Duodenal mucosa (tissue), 2 donors: Measurements from ENCODE around the gene LAMB3.
A peak's percentile ranks its signal among the peaks of the same experiment; 100 is the strongest.

Experiments
- H3K27ac ChIP-seq: one replicate; pipeline ENCODE4 v1.7.0; 2013; ENCODE audit warnings: low read depth, low read length
- H3K27me3 ChIP-seq, 2 donors: one replicate each; pipeline ENCODE4 v1.7.0; 2013; ENCODE audit warnings: low read length in 2 of 2, control low read depth in 1 of 2; ENCODE audit not compliant: insufficient read depth in 2 of 2, control insufficient read depth in 1 of 2
- H3K36me3 ChIP-seq, 2 donors: one replicate each; pipeline ENCODE4 v1.7.0; 2013; ENCODE audit warnings: low read length in 2 of 2, control low read depth in 1 of 2; ENCODE audit not compliant: insufficient read depth in 2 of 2, control insufficient read depth in 1 of 2
- H3K4me1 ChIP-seq, 2 donors: one replicate each; pipeline ENCODE4 v1.7.0; 2013; ENCODE audit warnings: low read length in 2 of 2, control low read depth in 1 of 2; ENCODE audit not compliant: insufficient read depth in 2 of 2, control insufficient read depth in 1 of 2
- H3K4me3 ChIP-seq, 2 donors: one replicate each; pipeline ENCODE4 v1.7.0; 2013; ENCODE audit warnings: low read length in 2 of 2, low read depth in 1 of 2
- H3K9ac ChIP-seq, 2 donors: one replicate each; pipeline ENCODE4 v1.7.0; 2013; ENCODE audit warnings: low read length in 2 of 2, low read depth in 1 of 2
- H3K9me3 ChIP-seq, 2 donors: one replicate each; pipeline ENCODE4 v1.7.0; 2013; ENCODE audit warnings: low read length in 2 of 2, control low read depth in 1 of 2; ENCODE audit not compliant: control insufficient read depth in 1 of 2

The LAMB3 gene

DNA sequence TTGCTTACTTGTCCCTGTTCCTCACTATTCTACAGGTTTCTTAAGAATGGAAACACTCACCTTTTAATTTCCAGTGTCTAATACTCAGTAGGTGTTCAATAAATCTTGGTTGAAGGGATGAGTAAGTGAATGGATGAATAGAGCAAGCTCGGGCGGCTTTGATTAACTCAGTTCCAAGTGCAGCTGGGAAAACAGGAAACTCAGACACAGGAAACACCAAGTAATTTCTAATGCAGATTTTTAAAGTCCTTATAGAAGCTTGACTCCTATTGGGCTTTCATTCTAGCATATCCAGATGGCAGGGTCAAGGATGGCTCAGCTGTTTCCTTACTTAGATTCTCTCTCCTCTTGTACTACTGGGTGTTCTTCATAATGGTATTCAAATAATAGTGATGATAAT is 54.7 kb downstream of the LAMB3 start:
- no peak overlapping the region for H3K9ac ChIP-seq
- H3K27me3 ChIP-seq, result peaks cover 3 to 4% of the 10 kb centered on the region in 2 donors
- H3K27ac ChIP-seq, result no peak overlapping the region
- H3K4me3 ChIP-seq, result no peak overlapping the region
- H3K9me3 ChIP-seq, result no peaks in the 10 kb centered on the region
- no peaks in the 10 kb centered on the region for H3K4me1 ChIP-seq
- no peaks in the 10 kb centered on the region for H3K36me3 ChIP-seq

GRCh38 chr1:209595599-209596285 is 56.5 kb downstream of the LAMB3 start:
- H3K4me3 ChIP-seq, result no peak overlapping the region
- no peaks in the 10 kb centered on the region for H3K36me3 ChIP-seq
- no peaks in the 10 kb centered on the region for H3K4me1 ChIP-seq
- H3K9ac ChIP-seq, result no peak overlapping the region
- H3K27ac ChIP-seq, result no peak overlapping the region
- H3K9me3 ChIP-seq, result no peaks in the 10 kb centered on the region
- peaks cover 0 to 3% of the 10 kb centered on the region in 2 donors for H3K27me3 ChIP-seq

DNA sequence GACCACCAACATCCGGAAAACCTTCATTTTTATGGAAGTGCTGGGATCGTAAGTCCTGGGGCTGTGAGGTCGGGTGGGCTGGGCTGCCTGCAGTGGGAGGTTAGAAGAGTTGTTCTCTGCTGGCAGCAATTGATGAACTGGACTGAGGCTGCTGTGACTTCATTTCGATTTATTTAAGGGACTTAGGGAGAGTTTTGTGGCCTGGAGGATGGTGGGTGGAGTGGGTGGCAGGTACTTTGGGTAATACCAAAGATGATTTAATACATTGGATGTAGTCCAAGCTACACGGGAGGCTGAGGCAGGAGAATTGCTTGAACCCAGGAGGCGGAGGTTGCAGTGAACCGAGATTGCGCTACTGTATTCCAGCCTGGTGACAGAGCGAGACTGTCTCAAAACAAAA is 57.2 kb downstream of the LAMB3 start:
- no peaks in the 10 kb centered on the region for H3K9me3 ChIP-seq
- H3K36me3 ChIP-seq, result no peaks in the 10 kb centered on the region
- no peaks in the 10 kb centered on the region for H3K4me1 ChIP-seq
- H3K27me3 ChIP-seq, result peaks cover 0 to 3% of the 10 kb centered on the region in 2 donors
- H3K4me3 ChIP-seq, result no peak overlapping the region
- no peak overlapping the region for H3K9ac ChIP-seq
- no peak overlapping the region for H3K27ac ChIP-seq

GRCh38 chr1:209594440-209594839 is 57.8 kb downstream of the LAMB3 start:
- Histone ChIP-seq H3K36me3 (no peaks in the 10 kb centered on the region), H3K4me1 (no peaks in the 10 kb centered on the region), H3K27ac (no peak overlapping the region), H3K27me3 (peaks cover 0 to 3% of the 10 kb centered on the region in 2 donors), H3K4me3 (no peak overlapping the region), H3K9me3 (no peaks in the 10 kb centered on the region), H3K9ac (no peak overlapping the region)

DNA sequence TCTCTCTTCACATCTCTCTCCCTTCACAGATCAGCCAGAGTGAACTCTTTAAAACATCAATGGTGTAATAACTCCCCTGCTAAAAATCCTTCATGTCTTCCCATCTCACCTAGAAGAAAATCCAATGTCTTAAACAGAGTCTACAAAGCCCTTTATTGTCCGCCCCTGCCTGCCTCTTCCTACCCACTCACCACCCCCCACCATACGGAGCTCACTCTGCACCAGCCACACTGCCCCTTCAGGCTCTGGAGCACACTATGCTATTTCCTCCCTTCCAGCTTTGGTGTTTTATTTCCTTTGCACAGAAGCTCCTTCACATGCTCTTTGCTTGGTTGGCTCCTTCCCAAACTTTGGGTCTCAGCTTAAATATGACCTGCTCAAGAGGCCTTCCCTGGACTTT is 58.5 kb downstream of the LAMB3 start:
- Histone ChIP-seq H3K36me3 (no peaks in the 10 kb centered on the region), H3K9me3 (no peaks in the 10 kb centered on the region)

GRCh38 chr1:209590405-209590804 is 61.8 kb downstream of the LAMB3 start:
- Histone ChIP-seq H3K9ac (no peak overlapping the region), H3K27me3 (peaks cover 2 to 12% of the 10 kb centered on the region in 2 donors), H3K9me3 (no peaks in the 10 kb centered on the region), H3K4me3 (no peak overlapping the region), H3K36me3 (no peaks in the 10 kb centered on the region), H3K4me1 (peaks cover 7 to 8% of the 10 kb centered on the region in 2 donors), H3K27ac (no peak overlapping the region)

More for the DNA sequence above, 58.5 kb downstream of the LAMB3 start:
- no peaks in the 10 kb centered on the region for H3K4me1 ChIP-seq
- H3K27me3 ChIP-seq, result peaks cover 0 to 3% of the 10 kb centered on the region in 2 donors
- H3K27ac ChIP-seq, result no peak overlapping the region
- H3K9ac ChIP-seq, result no peak overlapping the region
- H3K4me3 ChIP-seq, result no peak overlapping the region

DNA sequence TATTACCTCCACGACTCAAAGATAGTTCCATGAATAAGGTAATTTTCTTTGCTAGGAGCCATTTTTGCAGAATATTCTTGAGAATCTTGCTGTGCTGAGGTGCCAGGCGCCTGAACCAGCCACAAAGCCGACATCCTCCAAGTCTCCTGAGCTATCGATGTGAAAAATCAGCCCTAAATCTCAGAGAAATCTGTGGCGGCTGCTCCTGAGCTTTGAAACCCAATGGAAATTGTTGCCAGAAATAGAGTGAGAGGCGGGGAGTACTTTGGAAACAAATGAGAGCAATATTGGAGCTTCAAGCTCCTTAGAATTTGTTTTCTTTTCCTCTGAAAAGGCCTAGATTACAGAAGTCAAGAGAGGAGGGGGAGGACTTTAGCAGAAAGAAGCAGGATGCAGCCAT is 62.4 kb downstream of the LAMB3 start:
- H3K27ac ChIP-seq, result no peak overlapping the region
- H3K9ac ChIP-seq, result no peak overlapping the region
- no peak overlapping the region for H3K4me3 ChIP-seq

GRCh38 chr1:209589440-209589839 is 62.8 kb downstream of the LAMB3 start:
- Histone ChIP-seq H3K4me1 (peaks cover 8 to 10% of the 10 kb centered on the region in 2 donors), H3K9me3 (no peaks in the 10 kb centered on the region), H3K4me3 (no peak overlapping the region), H3K36me3 (no peaks in the 10 kb centered on the region), H3K27ac (no peak overlapping the region), H3K9ac (no peak overlapping the region), H3K27me3 (peaks cover 7 to 22% of the 10 kb centered on the region in 2 donors)

More for the DNA sequence above, 62.4 kb downstream of the LAMB3 start:
- Histone ChIP-seq H3K4me1 (peaks cover 8 to 10% of the 10 kb centered on the region in 2 donors), H3K9me3 (no peaks in the 10 kb centered on the region), H3K36me3 (no peaks in the 10 kb centered on the region), H3K27me3 (peaks cover 4 to 18% of the 10 kb centered on the region in 2 donors)

- Histone ChIP-seq H3K9ac (no peak overlapping the region), H3K4me3 (no peak overlapping the region), H3K27ac (no peak overlapping the region), H3K4me1 (peaks cover 8 to 10% of the 10 kb centered on the region in 2 donors), H3K36me3 (no peaks in the 10 kb centered on the region), H3K27me3 (peaks cover 20 to 39% of the 10 kb centered on the region in 2 donors), H3K9me3 (no peaks in the 10 kb centered on the region)
Measured at GRCh38 chr1:209587789-209588188, 64.4 kb downstream of the LAMB3 start.

- Histone ChIP-seq H3K27me3 (peaks cover 20 to 46% of the 10 kb centered on the region in 2 donors), H3K9ac (no peak overlapping the region), H3K4me3 (peak overlapping the region; percentile 33 to 56), H3K27ac (no peak overlapping the region), H3K9me3 (no peaks in the 10 kb centered on the region), H3K4me1 (peaks cover 8 to 10% of the 10 kb centered on the region in 2 donors), H3K36me3 (no peaks in the 10 kb centered on the region)
Measured at GRCh38 chr1:209586221-209586740, 65.9 kb downstream of the LAMB3 start.
